ENCODE results near the gene FIGNL1.

Gene FIGNL1

DNA sequence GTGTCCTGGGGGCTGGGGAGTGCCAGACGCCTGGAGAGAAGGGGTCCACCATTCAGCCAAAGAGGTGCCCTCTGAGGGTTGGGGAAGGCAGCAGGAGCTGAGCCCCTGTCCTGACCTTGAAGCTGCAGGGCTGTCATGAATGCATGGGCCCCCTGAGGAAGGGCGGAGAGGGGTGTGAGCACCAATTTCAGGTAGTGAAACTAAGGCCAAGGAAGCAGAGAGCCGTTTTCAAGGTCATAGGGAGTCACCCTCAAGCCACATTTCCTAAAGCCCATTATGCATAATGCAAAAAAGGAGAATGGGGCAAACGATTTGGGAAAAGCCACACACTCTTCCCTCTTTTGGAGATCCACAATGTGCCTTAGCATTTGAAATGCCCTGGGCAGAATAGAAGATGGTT lies 37.2 kb downstream of the FIGNL1 start:
- TF ChIP-seq, protein P1, sequence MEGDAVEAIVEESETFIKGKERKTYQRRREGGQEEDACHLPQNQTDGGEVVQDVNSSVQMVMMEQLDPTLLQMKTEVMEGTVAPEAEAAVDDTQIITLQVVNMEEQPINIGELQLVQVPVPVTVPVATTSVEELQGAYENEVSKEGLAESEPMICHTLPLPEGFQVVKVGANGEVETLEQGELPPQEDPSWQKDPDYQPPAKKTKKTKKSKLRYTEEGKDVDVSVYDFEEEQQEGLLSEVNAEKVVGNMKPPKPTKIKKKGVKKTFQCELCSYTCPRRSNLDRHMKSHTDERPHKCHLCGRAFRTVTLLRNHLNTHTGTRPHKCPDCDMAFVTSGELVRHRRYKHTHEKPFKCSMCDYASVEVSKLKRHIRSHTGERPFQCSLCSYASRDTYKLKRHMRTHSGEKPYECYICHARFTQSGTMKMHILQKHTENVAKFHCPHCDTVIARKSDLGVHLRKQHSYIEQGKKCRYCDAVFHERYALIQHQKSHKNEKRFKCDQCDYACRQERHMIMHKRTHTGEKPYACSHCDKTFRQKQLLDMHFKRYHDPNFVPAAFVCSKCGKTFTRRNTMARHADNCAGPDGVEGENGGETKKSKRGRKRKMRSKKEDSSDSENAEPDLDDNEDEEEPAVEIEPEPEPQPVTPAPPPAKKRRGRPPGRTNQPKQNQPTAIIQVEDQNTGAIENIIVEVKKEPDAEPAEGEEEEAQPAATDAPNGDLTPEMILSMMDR (IDR thresholded peaks at IDR 0.05) = no peak

DNA sequence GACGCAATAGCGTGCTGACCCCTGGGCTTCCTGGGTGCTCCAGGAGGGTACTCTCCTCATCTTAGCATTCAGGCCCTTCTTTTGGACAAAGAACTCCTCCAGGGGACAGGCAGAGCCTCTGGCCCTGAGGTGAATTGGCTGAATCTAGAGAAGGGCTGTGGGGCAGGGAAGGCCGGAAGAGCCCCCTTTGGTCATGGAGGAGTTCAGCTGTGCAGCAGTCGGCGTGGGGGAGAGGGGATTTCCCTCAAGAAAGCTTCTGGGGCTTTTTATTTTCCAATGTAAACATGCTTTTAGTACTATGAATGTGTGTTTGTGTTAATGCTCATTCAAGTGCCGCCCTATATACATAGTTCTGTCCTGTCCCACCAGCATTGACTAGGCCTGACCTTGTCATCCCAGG lies 38.8 kb downstream of the FIGNL1 start:
- TF ChIP-seq, protein P1 (IDR thresholded peaks at IDR 0.05) = no peak

DNA sequence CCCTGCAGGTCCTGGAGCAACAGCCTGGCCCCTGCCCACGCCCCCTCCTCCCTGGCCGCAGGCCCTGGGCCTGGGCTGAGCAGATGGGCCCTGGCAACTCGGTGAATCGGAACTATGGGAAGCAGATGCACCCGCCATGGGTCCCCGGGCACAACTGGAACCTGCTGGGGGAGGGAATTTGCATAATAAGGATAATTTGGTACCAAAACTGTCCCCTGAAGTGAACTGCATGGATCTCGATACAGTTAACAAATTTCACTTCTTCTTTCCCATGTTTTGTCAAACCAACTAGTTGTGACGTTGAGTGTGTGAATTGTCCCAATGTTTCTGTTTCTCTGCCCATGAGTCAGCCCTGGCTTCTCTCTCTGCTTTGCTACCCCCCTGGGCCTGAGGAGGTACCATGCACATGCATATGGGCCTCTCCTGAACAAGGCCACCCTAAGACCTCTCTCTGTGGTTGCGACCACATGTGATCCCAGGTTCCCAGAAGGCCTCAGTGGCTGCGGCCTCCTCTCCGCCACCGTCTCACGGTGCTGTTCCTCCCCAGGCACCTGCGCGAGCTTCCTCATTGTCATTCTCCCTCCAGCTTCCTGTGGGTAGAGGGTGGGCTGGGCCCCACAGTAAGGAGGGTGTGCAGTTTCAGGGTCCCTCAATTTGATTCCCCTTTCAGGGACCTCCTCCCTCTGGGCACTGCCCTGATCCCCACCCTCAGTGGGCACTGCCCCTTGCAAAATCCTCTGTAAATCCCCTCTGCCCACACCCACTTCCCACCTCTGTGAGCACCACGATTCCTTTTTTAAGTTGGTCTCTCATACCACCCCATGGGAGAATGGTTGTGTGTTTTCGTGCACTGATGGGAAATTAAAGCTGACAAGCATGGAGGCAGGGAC lies 40.0 kb downstream of the FIGNL1 start:
- TF ChIP-seq, protein P1 (IDR thresholded peaks at IDR 0.05) = no peak

DNA sequence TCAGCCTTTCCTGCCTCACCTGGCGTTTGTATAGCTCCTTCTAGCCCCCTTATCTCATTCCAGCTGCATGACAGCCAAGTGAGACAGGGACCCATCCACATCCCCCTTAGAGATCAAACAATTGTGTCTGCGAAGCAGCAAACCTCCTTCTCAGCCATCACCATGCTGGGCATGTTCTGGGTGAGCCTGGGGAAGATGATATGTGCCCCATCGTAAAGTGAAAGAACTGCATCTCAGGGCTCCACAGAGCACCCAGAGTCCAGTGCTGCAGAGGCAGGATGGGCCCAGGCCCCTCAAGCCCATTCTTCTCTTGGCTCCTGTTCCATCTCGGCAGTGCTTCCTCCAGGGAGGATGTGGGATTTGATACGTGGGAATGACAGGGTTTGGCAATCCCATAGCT lies 43.2 kb downstream of the FIGNL1 start:
- TF ChIP-seq, protein P1 (IDR thresholded peaks at IDR 0.05) = no peak

DNA sequence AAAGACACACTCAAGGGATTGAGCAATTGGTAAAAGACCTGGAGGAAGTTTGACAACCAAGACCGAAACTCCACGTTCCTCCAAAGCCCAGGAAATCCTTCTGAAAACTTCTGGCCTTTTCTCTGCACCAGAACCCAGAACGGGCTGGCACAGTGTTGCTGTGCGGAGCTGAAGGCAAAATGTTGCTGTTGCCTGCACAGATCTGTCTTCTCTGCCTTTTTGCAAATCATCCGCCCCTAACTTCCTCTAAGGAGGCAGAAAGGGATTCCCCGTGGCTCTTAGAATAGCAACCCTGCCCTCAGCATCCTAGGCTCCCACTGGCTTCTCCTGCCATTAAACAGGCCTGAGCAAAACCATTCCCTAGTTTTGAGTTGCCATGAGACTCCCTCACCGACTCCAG lies 44.9 kb downstream of the FIGNL1 start:
- TF ChIP-seq, protein P1 (IDR thresholded peaks at IDR 0.05) = no peak

DNA sequence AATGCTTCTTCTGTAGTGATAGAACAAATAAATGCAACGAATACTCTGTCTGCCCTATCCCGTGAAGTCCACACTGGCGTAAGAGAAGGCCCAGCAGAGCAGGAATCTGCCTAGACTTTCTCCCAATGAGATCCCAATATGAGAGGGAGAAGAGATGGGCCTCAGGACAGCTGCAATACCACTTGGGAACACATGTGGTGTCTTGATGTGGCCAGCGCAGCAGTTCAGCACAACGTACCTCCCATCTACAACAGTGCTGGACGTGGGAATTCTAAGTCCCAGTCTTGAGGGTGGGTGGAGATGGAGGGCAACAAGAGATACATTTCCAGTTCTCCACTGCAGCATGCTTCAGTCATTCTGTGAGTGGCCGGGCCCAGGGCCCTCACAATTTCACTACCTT lies 45.8 kb downstream of the FIGNL1 start:
- TF ChIP-seq, protein P1 (IDR thresholded peaks at IDR 0.05) = no peak

DNA sequence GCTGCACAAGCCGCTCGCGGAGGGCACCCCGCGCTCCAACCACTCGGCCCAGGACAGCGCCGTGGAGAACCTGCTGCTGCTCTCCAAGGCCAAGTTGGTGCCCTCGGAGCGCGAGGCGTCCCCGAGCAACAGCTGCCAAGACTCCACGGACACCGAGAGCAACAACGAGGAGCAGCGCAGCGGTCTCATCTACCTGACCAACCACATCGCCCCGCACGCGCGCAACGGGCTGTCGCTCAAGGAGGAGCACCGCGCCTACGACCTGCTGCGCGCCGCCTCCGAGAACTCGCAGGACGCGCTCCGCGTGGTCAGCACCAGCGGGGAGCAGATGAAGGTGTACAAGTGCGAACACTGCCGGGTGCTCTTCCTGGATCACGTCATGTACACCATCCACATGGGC lies 50.0 kb downstream of the FIGNL1 start:
- TF ChIP-seq, protein P1 (IDR thresholded peaks at IDR 0.05) = no peak
